IMR-90 (cell line): Measurements from ENCODE around the gene UPP2. TPM values are rescaled to one million over a fixed set of nuclear protein-coding genes. Genes with fewer than 3 reads are reported as not detected.

ENCODE experiments used
- ATAC-seq: fragments of 200-7000 bp; cut with Tn5 transposase; 2 replicates; pipeline ENCODE4 v1.9.1; 2020; ENCODE audit warnings: low read depth, mild to moderate bottlenecking, moderate library complexity
- BruUV-seq: library from RNA; stranded (reverse); fragments of 400-500 nt; replicated peaks from 2 replicates; lab custom pipeline; 2021; lab: Mats Ljungman, UMichigan
- CTCF ChIA-PET: fragments of 300-600 bp; formaldehyde crosslinking; extraction: SDS; loops from one replicate; lab custom pipeline; 2021; ENCODE audit warnings: antibody characterized with exemption; lab: Yijun Ruan, JAX
- POLR2A ChIA-PET: fragments of 300-600 bp; sonication (Branson Sonifier 250); formaldehyde crosslinking; loops from one replicate; lab custom pipeline; 2022; ENCODE audit warnings: antibody characterized with exemption; ENCODE audit not compliant: unreplicated experiment; lab: Charles Lee
- DNase-seq: peaks from one replicate; pipeline ENCODE4 v3.0.0; 2013
- H2AFZ ChIP-seq: replicated peaks from 2 replicates; pipeline ENCODE3; 2013; ENCODE audit warnings: low read length, mild to moderate bottlenecking; ENCODE audit not compliant: poor library complexity
- H2AK5ac ChIP-seq: 2 replicates; pipeline ENCODE4 v1.6.1; 2013; ENCODE audit warnings: low read depth, low read length, inconsistent platforms
- H2AK9ac ChIP-seq: replicated peaks from 2 replicates; pipeline ENCODE3; 2013; ENCODE audit warnings: mild to moderate bottlenecking, low read depth, low read length, moderate library complexity; ENCODE audit not compliant: poor library complexity
- H2BK120ac ChIP-seq: 2 replicates; pipeline ENCODE4 v1.6.1; 2013; ENCODE audit warnings: low read depth, low read length, inconsistent platforms
- H2BK15ac ChIP-seq: 3 replicates; pipeline ENCODE4 v1.6.1; 2013; ENCODE audit warnings: low read depth, low read length, inconsistent platforms
- H2BK20ac ChIP-seq: 2 replicates; pipeline ENCODE4 v1.6.1; 2013; ENCODE audit warnings: low read depth, mild to moderate bottlenecking, inconsistent platforms, low read length, moderate library complexity
- H2BK5ac ChIP-seq: 2 replicates; pipeline ENCODE4 v1.6.1; 2013; ENCODE audit warnings: mild to moderate bottlenecking, low read depth, low read length, inconsistent platforms; ENCODE audit not compliant: poor library complexity, severe bottlenecking
- H3K14ac ChIP-seq: replicated peaks from 2 replicates; pipeline ENCODE4 v1.6.1; 2013; ENCODE audit warnings: low read depth, low read length, inconsistent platforms
- H3K18ac ChIP-seq: 2 replicates; pipeline ENCODE4 v1.6.1; 2013; ENCODE audit warnings: low read depth, low read length, control low read depth
- H3K23ac ChIP-seq: 2 replicates; pipeline ENCODE4 v1.6.1; 2013; ENCODE audit warnings: low read depth, low read length, inconsistent platforms
- H3K27ac ChIP-seq: 2 replicates; pipeline ENCODE4 v1.5.1; 2013; ENCODE audit warnings: mild to moderate bottlenecking, control low read depth, low read length; ENCODE audit not compliant: insufficient read depth
- H3K27me3 ChIP-seq: 2 replicates; pipeline ENCODE4 v1.6.1; 2013; ENCODE audit warnings: low read length; ENCODE audit not compliant: control insufficient read depth, insufficient read depth
- H3K36me3 ChIP-seq: 2 replicates; pipeline ENCODE4 v1.6.1; 2013; ENCODE audit warnings: low read length, mixed read lengths; ENCODE audit not compliant: control insufficient read depth, insufficient read depth
- H3K4ac ChIP-seq: 2 replicates; pipeline ENCODE4 v1.6.1; 2013; ENCODE audit warnings: low read depth, low read length, inconsistent platforms
- H3K4me1 ChIP-seq: 2 replicates; pipeline ENCODE4 v1.6.1; 2013; ENCODE audit warnings: low read length, mixed read lengths; ENCODE audit not compliant: control insufficient read depth, insufficient read depth
- H3K4me2 ChIP-seq: 2 replicates; pipeline ENCODE4 v1.6.1; 2013; ENCODE audit warnings: low read depth, mild to moderate bottlenecking, control low read depth, low read length, moderate library complexity
- H3K4me3 ChIP-seq: 2 replicates; pipeline ENCODE4 v1.5.1; 2013; ENCODE audit warnings: low read depth, mild to moderate bottlenecking, control low read depth, low read length, moderate library complexity; ENCODE audit not compliant: insufficient read depth
- H3K56ac ChIP-seq: 2 replicates; pipeline ENCODE4 v1.6.1; 2013; ENCODE audit warnings: low read length, inconsistent platforms; ENCODE audit not compliant: insufficient read depth; ENCODE audit errors: extremely low read depth
- H3K79me1 ChIP-seq, 2 experiments: 2 replicates each; pipeline ENCODE4 v1.6.1; 2013; ENCODE audit warnings: low read length in 2 of 2, inconsistent platforms in 1 of 2, low read depth in 1 of 2
- H3K9ac ChIP-seq: 2 replicates; pipeline ENCODE4 v1.6.1; 2013; ENCODE audit warnings: low read depth, low read length, control low read depth
- H3K9me1 ChIP-seq: 2 replicates; pipeline ENCODE4 v1.6.1; 2013; ENCODE audit warnings: low read length, inconsistent platforms; ENCODE audit not compliant: insufficient read depth
- H3K9me3 ChIP-seq: 2 replicates; pipeline ENCODE4 v1.6.1; 2013; ENCODE audit warnings: low read length; ENCODE audit not compliant: control insufficient read depth, insufficient read depth
- H4K20me1 ChIP-seq: 2 replicates; pipeline ENCODE4 v1.6.1; 2013; ENCODE audit warnings: low read length, inconsistent platforms; ENCODE audit not compliant: insufficient read depth
- H4K5ac ChIP-seq: 2 replicates; pipeline ENCODE4 v1.6.1; 2013; ENCODE audit warnings: mild to moderate bottlenecking, low read depth, low read length, control low read depth
- H4K8ac ChIP-seq, 2 experiments: 2 replicates each; pipeline ENCODE4 v1.6.1; 2013; ENCODE audit warnings: low read depth in 2 of 2, low read length in 2 of 2, control low read depth in 1 of 2, inconsistent platforms in 1 of 2
- H4K91ac ChIP-seq: 2 replicates; pipeline ENCODE4 v1.6.1; 2013; ENCODE audit warnings: low read depth, low read length, inconsistent platforms; ENCODE audit not compliant: insufficient read depth
- BHLHE40 ChIP-seq: fragments of 150-350 bp; IDR thresholded peaks from 2 replicates; pipeline ENCODE4 v1.6.1; 2016; ENCODE audit warnings: mild to moderate bottlenecking, low read depth, low read length
- NFE2L2 ChIP-seq: fragments of 150-350 bp; IDR thresholded peaks from 2 replicates; pipeline ENCODE4 v1.6.1; 2016; ENCODE audit warnings: low read depth, mild to moderate bottlenecking, low read length
- POLR2A ChIP-seq: IDR thresholded peaks from 2 replicates; pipeline ENCODE4 v1.6.1; 2012; ENCODE audit warnings: mild to moderate bottlenecking, low read depth, low read length
- RAD21 ChIP-seq: IDR thresholded peaks from 2 replicates; pipeline ENCODE4 v1.6.1; 2012; ENCODE audit warnings: low read length, improper control_type of control experiment
- RCOR1 ChIP-seq: IDR thresholded peaks from 2 replicates; pipeline ENCODE4 v1.6.1; 2012; ENCODE audit warnings: mild to moderate bottlenecking, low read length, improper control_type of control experiment; ENCODE audit not compliant: insufficient replicate concordance
- WGBS, 2 experiments: methylation state at CpG; one replicate each; pipeline versions ENCODE4 v1.1.5 to v1.1.7; 2013; ENCODE audit warnings: missing lambda C conversion rate in 2 of 2; ENCODE audit not compliant: insufficient read length in 1 of 2; ENCODE audit errors: extremely low coverage in 2 of 2; 5-methylcytosine and 5-hydroxymethylcytosine counted together
- dilution Hi-C: fragments of 300-500 bp; cut with HindIII; formaldehyde crosslinking; loops from one replicate; pipeline ENCODE4 v1.14.3; 2018; ENCODE audit warnings: low sequenced_read_pairs; ENCODE audit not compliant: unreplicated experiment
- in situ Hi-C: fragments of 300-500 bp; cut with MboI; formaldehyde crosslinking; loops from 3 replicates; pipeline ENCODE4 v1.14.3; 2019; ENCODE audit warnings: low sequenced_read_pairs, inconsistent platforms, mixed read lengths
- intact Hi-C: fragments of 100-400 bp; cut with micrococcal nuclease; formaldehyde crosslinking; loops from 2 replicates; pipeline ENCODE4 v1.10.0; 2022
- polyA plus RNA-seq, 3 experiments: library from polyadenylated mRNA; depleted of rRNA; stranded (reverse); fragments of >200 nt; gene quantifications; 2 replicates each; pipeline ENCODE4 v1.2.3, GENCODE V29; 2012; ENCODE audit warnings: low replicate concordance in 1 of 3
- total RNA-seq: library from RNA; depleted of rRNA; stranded (reverse); fragments of >200 nt; gene quantifications from 2 replicates; pipeline ENCODE4 v1.2.3, GENCODE V29; 2012
- TF ChIP-seq, protein P1 (sequence below): conservative IDR thresholded peaks from 2 replicates; pipeline ENCODE4 v1.5.1; 2012; ENCODE audit warnings: mild to moderate bottlenecking, low read depth, low read length, improper control_type of control experiment
- TF ChIP-seq, protein P2 (sequence below): fragments of 150-350 bp; IDR thresholded peaks from 2 replicates; pipeline ENCODE4 v1.6.1; 2017; ENCODE audit warnings: mild to moderate bottlenecking, antibody characterized with exemption, low read length, low read depth
- TF ChIP-seq, protein P3 (sequence below): fragments of 150-350 bp; IDR thresholded peaks from 2 replicates; pipeline ENCODE4 v1.6.1; 2016; ENCODE audit warnings: low read depth, mild to moderate bottlenecking, low read length, moderate library complexity, borderline replicate concordance

Gene UPP2
- total and polyA plus RNA-seq, 2 of the 4 experiments (the other 2 are of a cell fraction) = not detected

DNA sequence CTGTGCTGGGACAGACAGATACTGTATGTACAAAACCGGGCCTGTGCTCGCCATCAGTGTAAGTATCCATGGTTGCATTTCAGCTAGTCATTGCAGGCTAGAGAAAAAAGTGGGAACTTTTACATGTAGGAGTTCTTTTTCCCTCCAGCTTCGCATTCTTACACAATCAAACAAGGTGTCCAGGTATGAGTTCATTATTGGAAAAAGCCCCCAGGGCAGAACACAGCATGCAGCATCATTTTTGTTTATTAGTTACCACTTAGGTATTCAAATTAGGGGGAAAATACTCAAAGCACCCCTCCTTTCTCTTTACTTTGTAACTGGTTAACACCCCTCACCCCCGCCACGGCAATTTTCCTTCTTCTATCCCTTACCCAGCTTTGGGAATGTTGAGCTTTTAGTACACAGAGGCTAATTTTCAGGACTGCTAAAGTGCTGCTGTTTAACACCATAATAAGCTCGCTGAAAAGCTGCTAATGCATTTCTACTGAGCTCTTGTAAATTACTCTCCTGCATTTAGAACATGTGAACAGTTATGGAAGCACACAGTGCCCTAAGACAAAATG lies 13.6 kb downstream of the UPP2 start:
- H3K18ac ChIP-seq = no peak overlapping the region
- WGBS, 2 experiments = no CpG with 5 or more reads among the region's 6 CpGs
- POLR2A ChIA-PET = no interaction called here
- H3K4me1 ChIP-seq = no peaks in the 10 kb centered on the region
- H3K79me1 ChIP-seq = no peaks in the 10 kb centered on the region
- H3K9me1 ChIP-seq = no peaks in the 10 kb centered on the region
- no peak overlapping the region for H3K56ac ChIP-seq
- no peak overlapping the region for H2AK5ac ChIP-seq
- no peaks in the 10 kb centered on the region for H4K20me1 ChIP-seq
- H3K27ac ChIP-seq = no peak overlapping the region
- dilution Hi-C loops (no loop called here), in situ Hi-C loops (no loop called here), intact Hi-C loops (no loop called here)
- no peak overlapping the region for H2BK20ac ChIP-seq
- no peak overlapping the region for H3K4me2 ChIP-seq
- H3K36me3 ChIP-seq = no peaks in the 10 kb centered on the region
- no peak overlapping the region for H2BK15ac ChIP-seq
- H3K4me3 ChIP-seq = no peak overlapping the region
- no peak overlapping the region for H2AFZ ChIP-seq
- CTCF ChIA-PET = no interaction called here
- ATAC-seq (no peak), DNase-seq (no peak)
- H3K4ac ChIP-seq = no peak overlapping the region
- H4K5ac ChIP-seq = no peak overlapping the region
- no peak overlapping the region for H2BK5ac ChIP-seq
- H4K8ac ChIP-seq = no peak overlapping the region
- no peak overlapping the region for H3K14ac ChIP-seq
- no peak overlapping the region for H3K23ac ChIP-seq
- no peak overlapping the region for H2BK120ac ChIP-seq
- no peak overlapping the region for H4K91ac ChIP-seq
- no peak overlapping the region for H2AK9ac ChIP-seq
- TF ChIP-seq POLR2A (no peak), RAD21 (no peak), RCOR1 (no peak), BHLHE40 (no peak), NFE2L2 (no peak)
- TF ChIP-seq, protein P1, sequence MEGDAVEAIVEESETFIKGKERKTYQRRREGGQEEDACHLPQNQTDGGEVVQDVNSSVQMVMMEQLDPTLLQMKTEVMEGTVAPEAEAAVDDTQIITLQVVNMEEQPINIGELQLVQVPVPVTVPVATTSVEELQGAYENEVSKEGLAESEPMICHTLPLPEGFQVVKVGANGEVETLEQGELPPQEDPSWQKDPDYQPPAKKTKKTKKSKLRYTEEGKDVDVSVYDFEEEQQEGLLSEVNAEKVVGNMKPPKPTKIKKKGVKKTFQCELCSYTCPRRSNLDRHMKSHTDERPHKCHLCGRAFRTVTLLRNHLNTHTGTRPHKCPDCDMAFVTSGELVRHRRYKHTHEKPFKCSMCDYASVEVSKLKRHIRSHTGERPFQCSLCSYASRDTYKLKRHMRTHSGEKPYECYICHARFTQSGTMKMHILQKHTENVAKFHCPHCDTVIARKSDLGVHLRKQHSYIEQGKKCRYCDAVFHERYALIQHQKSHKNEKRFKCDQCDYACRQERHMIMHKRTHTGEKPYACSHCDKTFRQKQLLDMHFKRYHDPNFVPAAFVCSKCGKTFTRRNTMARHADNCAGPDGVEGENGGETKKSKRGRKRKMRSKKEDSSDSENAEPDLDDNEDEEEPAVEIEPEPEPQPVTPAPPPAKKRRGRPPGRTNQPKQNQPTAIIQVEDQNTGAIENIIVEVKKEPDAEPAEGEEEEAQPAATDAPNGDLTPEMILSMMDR = no peak
- TF ChIP-seq, protein P2, sequence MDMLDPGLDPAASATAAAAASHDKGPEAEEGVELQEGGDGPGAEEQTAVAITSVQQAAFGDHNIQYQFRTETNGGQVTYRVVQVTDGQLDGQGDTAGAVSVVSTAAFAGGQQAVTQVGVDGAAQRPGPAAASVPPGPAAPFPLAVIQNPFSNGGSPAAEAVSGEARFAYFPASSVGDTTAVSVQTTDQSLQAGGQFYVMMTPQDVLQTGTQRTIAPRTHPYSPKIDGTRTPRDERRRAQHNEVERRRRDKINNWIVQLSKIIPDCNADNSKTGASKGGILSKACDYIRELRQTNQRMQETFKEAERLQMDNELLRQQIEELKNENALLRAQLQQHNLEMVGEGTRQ = no peak
- TF ChIP-seq, protein P3, sequence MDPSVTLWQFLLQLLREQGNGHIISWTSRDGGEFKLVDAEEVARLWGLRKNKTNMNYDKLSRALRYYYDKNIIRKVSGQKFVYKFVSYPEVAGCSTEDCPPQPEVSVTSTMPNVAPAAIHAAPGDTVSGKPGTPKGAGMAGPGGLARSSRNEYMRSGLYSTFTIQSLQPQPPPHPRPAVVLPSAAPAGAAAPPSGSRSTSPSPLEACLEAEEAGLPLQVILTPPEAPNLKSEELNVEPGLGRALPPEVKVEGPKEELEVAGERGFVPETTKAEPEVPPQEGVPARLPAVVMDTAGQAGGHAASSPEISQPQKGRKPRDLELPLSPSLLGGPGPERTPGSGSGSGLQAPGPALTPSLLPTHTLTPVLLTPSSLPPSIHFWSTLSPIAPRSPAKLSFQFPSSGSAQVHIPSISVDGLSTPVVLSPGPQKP = no peak
- no peaks in the 10 kb centered on the region for H3K9me3 ChIP-seq
- no peaks in the 10 kb centered on the region for H3K27me3 ChIP-seq
- no TSS peak for BruUV-seq
- H3K9ac ChIP-seq = no peak overlapping the region
